Hepatocyte (in vitro differentiated cells): Measurements from ENCODE around the gene CEP89.

Source experiments
- EZH2phosphoT487 ChIP-seq: fragments of 200-600 bp; sonication (generic); IDR thresholded peaks from one replicate; pipeline ENCODE4 v1.6.1; 2018; ENCODE audit warnings: antibody characterized with exemption, mild to moderate bottlenecking, low read depth, moderate library complexity; ENCODE audit not compliant: unreplicated experiment, severe bottlenecking
- TF ChIP-seq, protein P1 (sequence below): fragments of 200-600 bp; sonication (generic); IDR thresholded peaks from 2 replicates; pipeline ENCODE4 v1.5.1; 2016; ENCODE audit warnings: antibody characterized with exemption, mild to moderate bottlenecking; ENCODE audit not compliant: poor library complexity

DNA sequence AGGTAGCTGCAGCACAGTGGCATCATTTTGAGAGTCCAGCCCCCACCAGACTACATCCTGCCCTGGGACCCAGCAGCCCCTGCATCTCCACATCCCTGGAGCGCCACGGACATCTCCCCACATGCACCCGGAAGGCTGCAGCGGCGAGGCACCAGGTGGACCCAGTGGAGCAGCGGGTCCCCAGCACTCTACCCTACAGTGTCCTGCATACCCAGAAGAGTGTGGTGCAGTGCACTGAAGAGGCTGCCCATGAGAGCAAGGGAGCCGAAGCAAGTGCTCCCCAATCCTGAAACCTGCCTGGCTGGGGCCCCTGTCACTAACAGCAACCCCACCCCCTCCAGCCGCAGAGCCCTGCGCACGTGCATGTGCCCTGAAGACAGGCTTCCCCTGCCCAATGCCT is 80.9 kb downstream of the CEP89 start:
- TF ChIP-seq, protein P1, sequence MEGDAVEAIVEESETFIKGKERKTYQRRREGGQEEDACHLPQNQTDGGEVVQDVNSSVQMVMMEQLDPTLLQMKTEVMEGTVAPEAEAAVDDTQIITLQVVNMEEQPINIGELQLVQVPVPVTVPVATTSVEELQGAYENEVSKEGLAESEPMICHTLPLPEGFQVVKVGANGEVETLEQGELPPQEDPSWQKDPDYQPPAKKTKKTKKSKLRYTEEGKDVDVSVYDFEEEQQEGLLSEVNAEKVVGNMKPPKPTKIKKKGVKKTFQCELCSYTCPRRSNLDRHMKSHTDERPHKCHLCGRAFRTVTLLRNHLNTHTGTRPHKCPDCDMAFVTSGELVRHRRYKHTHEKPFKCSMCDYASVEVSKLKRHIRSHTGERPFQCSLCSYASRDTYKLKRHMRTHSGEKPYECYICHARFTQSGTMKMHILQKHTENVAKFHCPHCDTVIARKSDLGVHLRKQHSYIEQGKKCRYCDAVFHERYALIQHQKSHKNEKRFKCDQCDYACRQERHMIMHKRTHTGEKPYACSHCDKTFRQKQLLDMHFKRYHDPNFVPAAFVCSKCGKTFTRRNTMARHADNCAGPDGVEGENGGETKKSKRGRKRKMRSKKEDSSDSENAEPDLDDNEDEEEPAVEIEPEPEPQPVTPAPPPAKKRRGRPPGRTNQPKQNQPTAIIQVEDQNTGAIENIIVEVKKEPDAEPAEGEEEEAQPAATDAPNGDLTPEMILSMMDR: no peak
- TF ChIP-seq EZH2phosphoT487: no peak
